HEK293 (cell line): ENCODE measurements around the gene SLC38A6.

Experiments
- ZNF157 ChIP-seq: fragments of 450-650 bp; formaldehyde crosslinking; IDR thresholded peaks from 2 replicates; pipeline ENCODE4 v1.5.1; 2016; ENCODE audit warnings: missing biosample characterization, missing genetic modification characterization
- TF ChIP-seq, protein P1 (sequence below): fragments of 450-650 bp; formaldehyde crosslinking; IDR thresholded peaks from 2 replicates; pipeline ENCODE4 v1.5.1; 2016; ENCODE audit warnings: missing biosample characterization, missing genetic modification characterization
- TF ChIP-seq, protein P2 (sequence below): fragments of 450-650 bp; formaldehyde crosslinking; IDR thresholded peaks from 2 replicates; pipeline ENCODE4 v1.5.1; 2017; ENCODE audit warnings: missing biosample characterization, missing genetic modification characterization
- TF ChIP-seq, protein P3 (sequence below): IDR thresholded peaks from 2 replicates; pipeline ENCODE4 v1.6.1; 2011; ENCODE audit warnings: mild to moderate bottlenecking, low read depth, low read length, borderline replicate concordance

DNA sequence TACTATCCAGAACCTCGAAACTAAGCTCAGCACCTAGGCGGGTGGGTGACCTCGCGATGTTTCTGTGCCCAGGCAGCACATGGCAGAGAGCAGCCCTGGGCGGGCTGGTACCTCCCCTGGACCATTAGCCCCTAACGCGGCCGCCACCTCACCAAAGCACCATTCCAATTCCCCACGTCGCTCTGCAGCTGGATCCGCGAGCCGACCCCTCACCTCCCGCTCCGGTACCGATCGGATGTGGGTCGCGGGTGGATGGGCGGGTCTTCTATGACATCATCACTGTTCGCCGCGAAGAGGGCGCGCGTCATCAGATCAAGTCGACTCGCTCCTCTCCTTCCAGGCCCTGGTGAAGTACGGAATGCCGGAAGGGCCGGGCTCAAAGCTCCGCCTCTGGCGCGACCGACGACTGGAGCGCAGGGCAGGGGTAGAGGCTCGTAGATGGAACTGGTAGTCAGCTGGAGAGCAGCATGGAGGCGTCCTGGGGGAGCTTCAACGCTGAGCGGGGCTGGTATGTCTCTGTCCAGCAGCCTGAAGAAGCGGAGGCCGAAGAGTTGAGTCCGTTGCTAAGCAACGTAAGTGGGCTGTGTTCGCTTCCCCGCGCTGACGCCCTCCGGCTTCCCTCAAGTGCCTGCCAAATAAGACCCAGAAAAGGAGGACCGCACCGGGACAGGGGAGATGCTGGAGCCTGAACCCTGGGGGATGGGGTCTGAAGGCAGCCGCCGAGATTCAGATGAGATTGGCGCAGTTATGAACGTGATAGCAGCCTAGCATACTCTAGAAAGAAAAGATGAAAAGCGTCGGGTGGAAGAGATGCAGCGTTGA is at the start of gene SLC38A6, which contains the start of gene TRMT5:
- TF ChIP-seq, protein P1, sequence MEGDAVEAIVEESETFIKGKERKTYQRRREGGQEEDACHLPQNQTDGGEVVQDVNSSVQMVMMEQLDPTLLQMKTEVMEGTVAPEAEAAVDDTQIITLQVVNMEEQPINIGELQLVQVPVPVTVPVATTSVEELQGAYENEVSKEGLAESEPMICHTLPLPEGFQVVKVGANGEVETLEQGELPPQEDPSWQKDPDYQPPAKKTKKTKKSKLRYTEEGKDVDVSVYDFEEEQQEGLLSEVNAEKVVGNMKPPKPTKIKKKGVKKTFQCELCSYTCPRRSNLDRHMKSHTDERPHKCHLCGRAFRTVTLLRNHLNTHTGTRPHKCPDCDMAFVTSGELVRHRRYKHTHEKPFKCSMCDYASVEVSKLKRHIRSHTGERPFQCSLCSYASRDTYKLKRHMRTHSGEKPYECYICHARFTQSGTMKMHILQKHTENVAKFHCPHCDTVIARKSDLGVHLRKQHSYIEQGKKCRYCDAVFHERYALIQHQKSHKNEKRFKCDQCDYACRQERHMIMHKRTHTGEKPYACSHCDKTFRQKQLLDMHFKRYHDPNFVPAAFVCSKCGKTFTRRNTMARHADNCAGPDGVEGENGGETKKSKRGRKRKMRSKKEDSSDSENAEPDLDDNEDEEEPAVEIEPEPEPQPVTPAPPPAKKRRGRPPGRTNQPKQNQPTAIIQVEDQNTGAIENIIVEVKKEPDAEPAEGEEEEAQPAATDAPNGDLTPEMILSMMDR (tag by site-specific recombination), result no peak
- TF ChIP-seq ZNF157 (tag by site-specific recombination), result no peak
- TF ChIP-seq, protein P2, sequence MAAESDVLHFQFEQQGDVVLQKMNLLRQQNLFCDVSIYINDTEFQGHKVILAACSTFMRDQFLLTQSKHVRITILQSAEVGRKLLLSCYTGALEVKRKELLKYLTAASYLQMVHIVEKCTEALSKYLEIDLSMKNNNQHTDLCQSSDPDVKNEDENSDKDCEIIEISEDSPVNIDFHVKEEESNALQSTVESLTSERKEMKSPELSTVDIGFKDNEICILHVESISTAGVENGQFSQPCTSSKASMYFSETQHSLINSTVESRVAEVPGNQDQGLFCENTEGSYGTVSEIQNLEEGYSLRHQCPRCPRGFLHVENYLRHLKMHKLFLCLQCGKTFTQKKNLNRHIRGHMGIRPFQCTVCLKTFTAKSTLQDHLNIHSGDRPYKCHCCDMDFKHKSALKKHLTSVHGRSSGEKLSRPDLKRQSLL (tag by site-specific recombination), result peak; percentile 89
- TF ChIP-seq, protein P3, sequence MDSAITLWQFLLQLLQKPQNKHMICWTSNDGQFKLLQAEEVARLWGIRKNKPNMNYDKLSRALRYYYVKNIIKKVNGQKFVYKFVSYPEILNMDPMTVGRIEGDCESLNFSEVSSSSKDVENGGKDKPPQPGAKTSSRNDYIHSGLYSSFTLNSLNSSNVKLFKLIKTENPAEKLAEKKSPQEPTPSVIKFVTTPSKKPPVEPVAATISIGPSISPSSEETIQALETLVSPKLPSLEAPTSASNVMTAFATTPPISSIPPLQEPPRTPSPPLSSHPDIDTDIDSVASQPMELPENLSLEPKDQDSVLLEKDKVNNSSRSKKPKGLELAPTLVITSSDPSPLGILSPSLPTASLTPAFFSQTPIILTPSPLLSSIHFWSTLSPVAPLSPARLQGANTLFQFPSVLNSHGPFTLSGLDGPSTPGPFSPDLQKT, result no peak
